Endometrium (tissue), 2 donors: ENCODE data around the gene C22orf42.
"Not testable (repeated sequence)": the region's sequence is repeated elsewhere in the genome, so short reads cannot be mapped to it uniquely, and the experiment has no call there.

ENCODE experiments used
- FAIRE-seq: peaks from 2 replicates; lab custom pipeline; 2012; peaks lifted over from hg19 to GRCh38; lab: Jason Lieb, UNC
- donor health status: control.
- donor health status: control.

Gene C22orf42

GRCh38 chr22:32135958-32136357 is 23.1 kb downstream of the C22orf42 start:
- FAIRE-seq, result not testable (repeated sequence)

GRCh38 chr22:32134796-32135195 is 24.3 kb downstream of the C22orf42 start:
- FAIRE-seq, result not testable (repeated sequence)

DNA sequence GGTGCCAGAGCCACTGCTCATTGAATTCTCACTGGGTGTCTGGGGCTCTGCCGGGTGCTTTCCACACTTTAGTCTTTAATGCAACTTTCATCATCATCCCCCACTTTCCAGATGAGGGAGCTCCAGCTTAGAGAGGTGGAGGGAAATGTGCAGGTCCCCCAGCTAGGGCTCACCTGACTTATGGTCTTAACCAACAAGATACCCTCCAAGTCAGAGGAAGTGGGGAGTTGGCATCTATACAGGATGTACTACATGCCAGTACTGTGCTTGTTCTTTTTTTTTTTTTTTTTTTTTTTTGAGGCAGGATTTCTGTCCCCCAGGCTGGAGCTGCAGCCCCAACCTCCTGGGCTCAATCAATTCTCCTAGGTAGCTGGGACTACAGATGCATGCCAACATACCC is 26.3 kb downstream of the C22orf42 start:
- no peak for FAIRE-seq

DNA sequence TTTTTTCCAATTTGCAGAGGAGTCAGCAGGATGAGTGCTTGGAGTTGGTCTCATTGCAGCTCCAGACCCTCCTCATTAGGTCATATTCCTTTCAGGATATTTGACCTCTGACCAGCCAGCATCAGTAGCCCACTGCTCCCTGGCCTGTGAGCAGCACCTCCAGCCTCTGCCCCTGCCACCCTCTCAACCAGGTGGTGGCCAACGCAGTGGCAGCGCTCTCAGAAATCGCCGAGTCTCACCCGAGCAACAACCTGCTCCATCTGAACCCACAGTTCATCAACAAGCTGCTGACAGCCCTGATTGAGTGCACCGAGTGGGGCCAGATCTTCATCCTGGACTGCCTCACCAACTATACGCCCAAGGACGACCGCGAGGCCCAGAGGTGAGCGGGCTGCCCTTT is 27.0 kb downstream of the C22orf42 start:
- no peak for FAIRE-seq

GRCh38 chr22:32130464-32130863 is 28.6 kb downstream of the C22orf42 start:
- FAIRE-seq, result no peak

- no peak for FAIRE-seq
Measured at GRCh38 chr22:32127904-32128303, 31.2 kb downstream of the C22orf42 start.

DNA sequence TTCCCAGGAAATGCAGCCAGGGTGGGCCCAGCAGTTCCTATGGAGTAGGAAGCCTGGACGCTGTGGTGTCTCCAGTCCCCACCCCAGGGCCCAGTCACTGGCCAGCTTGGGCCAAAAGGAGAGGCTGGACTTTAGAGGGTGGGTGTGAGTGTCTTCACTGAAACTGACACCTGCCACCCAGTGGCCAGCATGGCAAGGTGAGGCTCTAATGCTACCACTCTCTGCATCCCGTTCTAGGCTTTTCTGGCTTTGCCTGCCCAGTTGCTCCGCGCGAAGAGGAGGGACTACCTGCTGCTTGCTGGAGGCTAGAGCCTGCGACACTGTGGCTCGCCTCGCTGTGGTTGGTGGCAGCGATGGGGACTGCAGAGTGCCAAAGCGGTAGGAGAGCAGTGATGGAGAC is 35.4 kb downstream of the C22orf42 start:
- FAIRE-seq, result no peak

- no peak for FAIRE-seq
Measured at GRCh38 chr22:32122899-32123298, 36.2 kb downstream of the C22orf42 start.

DNA sequence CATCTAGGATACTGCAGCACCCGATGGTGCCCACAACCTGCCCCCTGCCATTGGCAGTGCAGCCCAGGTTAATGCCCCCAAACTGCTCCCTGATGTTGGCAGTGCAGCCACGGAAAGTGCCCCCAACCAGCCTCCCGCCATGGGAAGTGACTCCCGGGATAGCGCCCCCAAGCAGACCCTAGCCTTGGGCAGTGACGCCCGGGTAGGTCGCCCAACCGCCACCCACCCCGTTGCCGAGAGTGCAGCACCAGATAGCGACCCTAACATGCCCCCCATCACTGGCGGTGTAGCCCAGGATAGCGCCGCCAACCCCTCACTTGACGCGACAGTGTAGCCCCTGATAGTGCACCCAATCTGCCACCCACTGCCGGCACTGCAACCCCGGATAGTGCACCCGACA is 38.5 kb downstream of the C22orf42 start:
- no peak for FAIRE-seq

GRCh38 chr22:32119568-32120235 is 39.4 kb downstream of the C22orf42 start:
- no peak for FAIRE-seq

GRCh38 chr22:32112380-32112779 is 46.7 kb downstream of the C22orf42 start:
- no peak for FAIRE-seq

- no peak for FAIRE-seq
Measured at GRCh38 chr22:32106930-32107329, 52.2 kb downstream of the C22orf42 start.

DNA sequence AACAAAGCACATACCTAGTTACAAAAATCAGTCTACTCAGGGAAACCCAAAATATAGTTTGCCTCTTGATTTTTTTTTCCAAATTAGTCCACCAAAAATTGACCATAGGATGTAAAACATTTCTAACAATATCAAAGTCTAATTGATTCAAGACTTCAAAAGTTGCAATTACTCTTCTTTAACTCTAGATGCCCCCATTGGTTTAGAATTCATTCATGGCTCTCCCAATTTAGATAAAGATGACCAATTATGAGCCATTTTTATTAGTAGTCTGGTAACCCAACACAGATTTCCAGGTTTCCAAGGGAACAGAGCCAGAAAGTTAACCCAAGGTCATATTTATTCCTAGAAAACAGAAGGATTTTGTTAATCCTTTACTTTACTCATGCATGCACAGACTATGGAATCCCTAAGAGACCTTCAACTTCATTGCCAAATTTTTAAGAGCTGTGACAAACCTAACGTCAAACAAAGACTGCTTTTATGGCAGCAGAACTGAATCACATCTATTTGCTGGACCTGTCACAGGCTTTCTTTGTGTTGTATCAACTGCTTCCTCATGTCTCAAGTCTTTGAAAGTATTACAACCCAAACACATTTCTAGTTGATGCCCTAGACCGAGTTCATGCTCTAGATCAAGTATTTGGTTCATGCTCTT is 55.3 kb downstream of the C22orf42 start:
- no peak for FAIRE-seq

- no peak for FAIRE-seq
Measured at GRCh38 chr22:32100711-32101110, 58.4 kb downstream of the C22orf42 start.
